ENCODE measurements around the gene CCNY. TPM values are rescaled to one million over a fixed set of nuclear protein-coding genes. Genes with fewer than 3 reads are reported as not detected.
"Not testable (repeated sequence)": the region's sequence is repeated elsewhere in the genome, so short reads cannot be mapped to it uniquely, and the experiment has no call there.

Gene CCNY
- total RNA-seq, 1 experiment from 2014 or later = 51.9 TPM

- intact Hi-C loops (cut with micrococcal nuclease; ENCODE audit: unreplicated experiment) = loop anchor here (5.0 kb wide), 1 partner anchor 80 kb away; the partner anchor contains the start of gene CCNY
- ATAC-seq (no peak), DNase-seq (ENCODE audit: low read depth, low spot score) (no peak)
- no TSS peak for BruUV-seq (replicated peaks)
- no peaks in the 10 kb centered on the region for H3K9me3 ChIP-seq (ENCODE audit: control insufficient read depth, insufficient read depth, low read depth, low read length)
- ChIA-PET CTCF (interaction anchor here (0.6 kb wide), 1 partner anchor 43 kb away, joined by 3 read pairs; no protein-coding TSS in a partner anchor), POLR2A (no interaction called here)
- H3K27ac ChIP-seq (ENCODE audit: low read length) = no peak overlapping the region
- no peaks in the 10 kb centered on the region for H3K27me3 ChIP-seq (ENCODE audit: control insufficient read depth, insufficient read depth, low read length)
- no peak for TF ChIP-seq POLR2AphosphoS5 (IDR thresholded peaks at IDR 0.05; ENCODE audit: low read depth, low read length)
- no peak for TF ChIP-seq TCF7L2 (IDR thresholded peaks at IDR 0.05; ENCODE audit: low read depth, low read length)
- TF ChIP-seq CTCF (IDR thresholded peaks at IDR 0.05) = no peak
- TF ChIP-seq SIN3A (IDR thresholded peaks at IDR 0.05; ENCODE audit: borderline replicate concordance, insufficient read depth, low read depth, low read length) = no peak
- no peak overlapping the region for H3K4me3 ChIP-seq (ENCODE audit: low read depth in 2 of 2, low read length in 2 of 2)
- peaks cover 22% of the 10 kb centered on the region for H3K4me1 ChIP-seq (ENCODE audit: control insufficient read depth, insufficient read depth, low read length)
- no peaks in the 10 kb centered on the region for H3K36me3 ChIP-seq (ENCODE audit: control insufficient read depth, insufficient read depth, low read length)
- in situ Hi-C loops (cut with HindIII; ENCODE audit: low pct_unique_long_range_greater_than_20kb, low sequenced_read_pairs) = no loop called here
These were observed 81.5 kb downstream of the CCNY start for GRCh38 chr10:35417795-35418194.

- BruUV-seq (replicated peaks); CTCF ChIA-PET; H3K9me3 ChIP-seq (ENCODE audit: control insufficient read depth, insufficient read depth, low read depth, low read length); POLR2A ChIA-PET; DNase-seq (ENCODE audit: low read depth, low spot score); H3K27ac ChIP-seq (ENCODE audit: low read length); H3K36me3 ChIP-seq (ENCODE audit: control insufficient read depth, insufficient read depth, low read length); ATAC-seq; H3K4me3 ChIP-seq (ENCODE audit: low read depth in 2 of 2, low read length in 2 of 2); H3K27me3 ChIP-seq (ENCODE audit: control insufficient read depth, insufficient read depth, low read length); in situ Hi-C loops (cut with HindIII; ENCODE audit: low pct_unique_long_range_greater_than_20kb, low sequenced_read_pairs): not testable (repeated sequence)
- H3K4me1 ChIP-seq (ENCODE audit: control insufficient read depth, insufficient read depth, low read length) = peaks cover 22% of the 10 kb centered on the region
- intact Hi-C loops (cut with micrococcal nuclease; ENCODE audit: unreplicated experiment) = loop anchor here (5.0 kb wide), 1 partner anchor 81 kb away; the partner anchor contains the start of gene CCNY
These were observed 82.3 kb downstream of the CCNY start for GRCh38 chr10:35418580-35418979.

GRCh38 chr10:35420044-35420443 is 83.7 kb downstream of the CCNY start:
- H3K27me3 ChIP-seq (ENCODE audit: control insufficient read depth, insufficient read depth, low read length) = no peaks in the 10 kb centered on the region
- ChIA-PET CTCF (interaction anchor here (0.6 kb wide), 2 partner anchors 9 to 139 kb away, joined by 4 to 6 read pairs; no protein-coding TSS in a partner anchor), POLR2A (no interaction called here)
- BruUV-seq (replicated peaks) = no TSS peak
- H3K9me3 ChIP-seq (ENCODE audit: control insufficient read depth, insufficient read depth, low read depth, low read length) = no peaks in the 10 kb centered on the region
- H3K27ac ChIP-seq (ENCODE audit: low read length) = peak overlapping the region; percentile 87
- no peak overlapping the region for H3K4me3 ChIP-seq (ENCODE audit: low read depth in 2 of 2, low read length in 2 of 2)
- DNase-seq (ENCODE audit: low read depth, low spot score) (no peak), ATAC-seq (no peak)
- TF ChIP-seq SIN3A (IDR thresholded peaks at IDR 0.05; ENCODE audit: borderline replicate concordance, insufficient read depth, low read depth, low read length) (no peak), CTCF (IDR thresholded peaks at IDR 0.05) (no peak), TCF7L2 (IDR thresholded peaks at IDR 0.05; ENCODE audit: low read depth, low read length) (no peak), REST (IDR thresholded peaks at IDR 0.05; ENCODE audit: insufficient read depth in 1 of 2, low read depth in 2 of 2, low read length in 1 of 2) (no peak), POLR2AphosphoS5 (IDR thresholded peaks at IDR 0.05; ENCODE audit: low read depth, low read length) (no peak)
- intact Hi-C loops (cut with micrococcal nuclease; ENCODE audit: unreplicated experiment) (no loop called here), in situ Hi-C loops (cut with HindIII; ENCODE audit: low pct_unique_long_range_greater_than_20kb, low sequenced_read_pairs) (no loop called here)
- H3K36me3 ChIP-seq (ENCODE audit: control insufficient read depth, insufficient read depth, low read length) = no peaks in the 10 kb centered on the region
- H3K4me1 ChIP-seq (ENCODE audit: control insufficient read depth, insufficient read depth, low read length) = peaks cover 28% of the 10 kb centered on the region

Measured in Panc1 (cell line).